HEK293 (cell line): ENCODE results near the gene ASAH2.

ENCODE experiments used
- CTCF ChIA-PET: fragments of 350-600 bp; formaldehyde crosslinking; extraction: SDS; loops from one replicate; lab custom pipeline; 2021; ENCODE audit warnings: antibody characterized with exemption; lab: Yijun Ruan, JAX
- POLR2A ChIA-PET: fragments of 300-600 bp; formaldehyde crosslinking; extraction: SDS; loops from one replicate; lab custom pipeline; 2020; ENCODE audit warnings: antibody characterized with exemption, inconsistent platforms; lab: Yijun Ruan, JAX
- H3K27ac ChIP-seq: fragments of 200-500 bp; sonication (Bioruptor generic); 2 replicates; pipeline ENCODE4 v1.5.1; 2014; ENCODE audit warnings: low read depth, low read length, control low read depth, inconsistent platforms; ENCODE audit errors: extremely low read depth
- H3K36me3 ChIP-seq, 2 experiments: fragments of 200-500 bp in 1 of 2; sonication (Bioruptor generic) in 1 of 2; 1 replicate in 1 of 2; 2 replicates in 1 of 2; pipeline ENCODE4 v1.5.1; 2014 to 2017; ENCODE audit warnings: inconsistent platforms in 2 of 2, low read length in 2 of 2; ENCODE audit not compliant: control insufficient read depth in 2 of 2, insufficient read depth in 1 of 2
- H3K4me1 ChIP-seq: fragments of 200-500 bp; sonication (Bioruptor generic); 2 replicates; pipeline ENCODE4 v1.5.1; 2014; ENCODE audit warnings: mild to moderate bottlenecking, low read length, inconsistent platforms; ENCODE audit not compliant: control insufficient read depth, insufficient read depth
- H3K4me3 ChIP-seq: 2 replicates; pipeline ENCODE4 v1.5.1; 2011; ENCODE audit warnings: low read depth, mild to moderate bottlenecking, control low read depth, low read length, moderate library complexity
- H3K9me3 ChIP-seq: fragments of 200-500 bp; sonication (Bioruptor generic); 2 replicates; pipeline ENCODE4 v1.5.1; 2014; ENCODE audit warnings: low read depth, low read length, inconsistent platforms; ENCODE audit not compliant: control insufficient read depth, insufficient read depth
- HOXC10 ChIP-seq: sonication (generic); formaldehyde crosslinking; IDR thresholded peaks from 2 replicates; pipeline ENCODE4 v1.8.1; 2023; ENCODE audit warnings: mild to moderate bottlenecking, missing genetic modification reagents
- KLF9 ChIP-seq: fragments of 450-650 bp; formaldehyde crosslinking; IDR thresholded peaks from 2 replicates; pipeline ENCODE4 v1.5.1; 2016; ENCODE audit warnings: missing biosample characterization, missing genetic modification characterization, low read depth
- MYNN ChIP-seq: fragments of 450-650 bp; formaldehyde crosslinking; IDR thresholded peaks from 2 replicates; pipeline ENCODE4 v1.5.1; 2016; ENCODE audit warnings: missing biosample characterization, missing genetic modification characterization, borderline replicate concordance
- PRDM6 ChIP-seq: fragments of 450-650 bp; formaldehyde crosslinking; IDR thresholded peaks from 2 replicates; pipeline ENCODE4 v1.5.1; 2017; ENCODE audit warnings: missing biosample characterization, missing genetic modification characterization
- YY2 ChIP-seq: fragments of 450-650 bp; formaldehyde crosslinking; IDR thresholded peaks from 2 replicates; pipeline ENCODE4 v1.5.1; 2016; ENCODE audit warnings: missing biosample characterization, missing genetic modification characterization
- ZFHX2 ChIP-seq: fragments of 450-650 bp; formaldehyde crosslinking; conservative IDR thresholded peaks from 2 replicates; pipeline ENCODE4 v1.5.1; 2016; ENCODE audit warnings: missing biosample characterization, missing genetic modification characterization
- ZNF155 ChIP-seq: fragments of 450-650 bp; formaldehyde crosslinking; IDR thresholded peaks from 2 replicates; pipeline ENCODE4 v1.5.1; 2016; ENCODE audit warnings: missing biosample characterization, missing genetic modification characterization
- ZNF169 ChIP-seq: fragments of 450-650 bp; formaldehyde crosslinking; IDR thresholded peaks from 2 replicates; pipeline ENCODE4 v1.5.1; 2016; ENCODE audit warnings: missing biosample characterization, missing genetic modification characterization
- ZNF184 ChIP-seq: fragments of 450-650 bp; IDR thresholded peaks from 2 replicates; pipeline ENCODE4 v1.5.1; 2018; ENCODE audit warnings: missing biosample characterization, mild to moderate bottlenecking, missing genetic modification characterization
- ZNF202 ChIP-seq: fragments of 450-650 bp; formaldehyde crosslinking; IDR thresholded peaks from 2 replicates; pipeline ENCODE4 v1.5.1; 2016; ENCODE audit warnings: missing biosample characterization, missing genetic modification characterization, borderline replicate concordance
- ZNF223 ChIP-seq: fragments of 450-650 bp; formaldehyde crosslinking; IDR thresholded peaks from 2 replicates; pipeline ENCODE4 v1.5.1; 2016; ENCODE audit warnings: missing biosample characterization, missing genetic modification characterization
- ZNF596 ChIP-seq: fragments of 450-650 bp; IDR thresholded peaks from 2 replicates; pipeline ENCODE4 v1.5.0; 2018; ENCODE audit warnings: missing biosample characterization, mild to moderate bottlenecking, missing genetic modification characterization, moderate library complexity
- ZNF660 ChIP-seq: fragments of 450-650 bp; IDR thresholded peaks from 2 replicates; pipeline ENCODE4 v1.5.1; 2018; ENCODE audit warnings: missing biosample characterization, mild to moderate bottlenecking, missing genetic modification characterization
- ZNF692 ChIP-seq: fragments of 450-650 bp; formaldehyde crosslinking; IDR thresholded peaks from 2 replicates; pipeline ENCODE4 v1.5.1; 2016; ENCODE audit warnings: missing biosample characterization, missing genetic modification characterization
- ZNF837 ChIP-seq: fragments of 450-650 bp; formaldehyde crosslinking; IDR thresholded peaks from 2 replicates; pipeline ENCODE4 v1.5.1; 2016; ENCODE audit warnings: missing biosample characterization, missing genetic modification characterization
- ZSCAN23 ChIP-seq: fragments of 450-650 bp; formaldehyde crosslinking; IDR thresholded peaks from 2 replicates; pipeline ENCODE4 v1.5.1; 2016; ENCODE audit warnings: missing biosample characterization, missing genetic modification characterization
- TF ChIP-seq, protein P1 (sequence below): fragments of 450-650 bp; formaldehyde crosslinking; IDR thresholded peaks from 2 replicates; pipeline ENCODE4 v1.5.1; 2016; ENCODE audit warnings: missing biosample characterization, missing genetic modification characterization
- TF ChIP-seq, protein P2 (sequence below): fragments of 450-650 bp; formaldehyde crosslinking; IDR thresholded peaks from 2 replicates; pipeline ENCODE4 v1.5.1; 2016; ENCODE audit warnings: missing biosample characterization, missing genetic modification characterization

Gene ASAH2

DNA sequence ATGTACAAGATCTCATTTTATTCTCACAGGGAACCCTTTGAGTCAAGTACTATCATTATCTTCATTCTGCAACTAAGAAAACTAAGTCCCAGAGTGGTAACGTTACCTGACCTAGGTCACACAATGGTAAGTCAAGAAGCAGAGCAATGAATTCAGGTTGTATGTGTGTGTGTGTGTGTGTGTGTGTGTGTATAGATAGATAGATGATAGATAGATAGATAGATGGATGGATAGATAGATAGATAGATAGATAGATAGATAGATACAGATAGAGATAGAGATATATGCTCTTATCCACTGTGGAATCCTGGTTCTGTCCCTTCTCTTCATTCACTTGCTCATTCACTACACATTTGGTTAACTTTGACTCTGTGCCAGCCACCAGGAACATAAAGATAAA, 29.8 kb downstream of the ASAH2 start (continued):
- TF ChIP-seq, protein P1, sequence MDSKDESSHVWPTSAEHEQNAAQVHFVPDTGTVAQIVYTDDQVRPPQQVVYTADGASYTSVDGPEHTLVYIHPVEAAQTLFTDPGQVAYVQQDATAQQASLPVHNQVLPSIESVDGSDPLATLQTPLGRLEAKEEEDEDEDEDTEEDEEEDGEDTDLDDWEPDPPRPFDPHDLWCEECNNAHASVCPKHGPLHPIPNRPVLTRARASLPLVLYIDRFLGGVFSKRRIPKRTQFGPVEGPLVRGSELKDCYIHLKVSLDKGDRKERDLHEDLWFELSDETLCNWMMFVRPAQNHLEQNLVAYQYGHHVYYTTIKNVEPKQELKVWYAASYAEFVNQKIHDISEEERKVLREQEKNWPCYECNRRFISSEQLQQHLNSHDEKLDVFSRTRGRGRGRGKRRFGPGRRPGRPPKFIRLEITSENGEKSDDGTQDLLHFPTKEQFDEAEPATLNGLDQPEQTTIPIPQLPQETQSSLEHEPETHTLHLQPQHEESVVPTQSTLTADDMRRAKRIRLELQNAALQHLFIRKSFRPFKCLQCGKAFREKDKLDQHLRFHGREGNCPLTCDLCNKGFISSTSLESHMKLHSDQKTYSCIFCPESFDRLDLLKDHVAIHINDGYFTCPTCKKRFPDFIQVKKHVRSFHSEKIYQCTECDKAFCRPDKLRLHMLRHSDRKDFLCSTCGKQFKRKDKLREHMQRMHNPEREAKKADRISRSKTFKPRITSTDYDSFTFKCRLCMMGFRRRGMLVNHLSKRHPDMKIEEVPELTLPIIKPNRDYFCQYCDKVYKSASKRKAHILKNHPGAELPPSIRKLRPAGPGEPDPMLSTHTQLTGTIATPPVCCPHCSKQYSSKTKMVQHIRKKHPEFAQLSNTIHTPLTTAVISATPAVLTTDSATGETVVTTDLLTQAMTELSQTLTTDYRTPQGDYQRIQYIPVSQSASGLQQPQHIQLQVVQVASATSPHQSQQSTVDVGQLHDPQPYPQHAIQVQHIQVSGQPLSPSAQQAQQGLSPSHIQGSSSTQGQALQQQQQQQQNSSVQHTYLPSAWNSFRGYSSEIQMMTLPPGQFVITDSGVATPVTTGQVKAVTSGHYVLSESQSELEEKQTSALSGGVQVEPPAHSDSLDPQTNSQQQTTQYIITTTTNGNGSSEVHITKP (tag by site-specific recombination), result no peak
- TF ChIP-seq MYNN (tag by site-specific recombination), result no peak

- H3K9me3 ChIP-seq, result no peaks in the 10 kb centered on the region
- H3K4me3 ChIP-seq, result no peak overlapping the region
- no peaks in the 10 kb centered on the region for H3K36me3 ChIP-seq
- POLR2A ChIA-PET, result no interaction called here
- TF ChIP-seq ZFHX2 (tag by site-specific recombination), result no peak
- no peak for TF ChIP-seq ZNF837 (tag by site-specific recombination)
- TF ChIP-seq PRDM6 (tag by site-specific recombination), result no peak
- TF ChIP-seq YY2, result no peak
- no peak for TF ChIP-seq ZSCAN23 (tag by site-specific recombination)
- no peak for TF ChIP-seq MYNN (tag by site-specific recombination)
- TF ChIP-seq ZNF223, result no peak
- TF ChIP-seq, protein P2, sequence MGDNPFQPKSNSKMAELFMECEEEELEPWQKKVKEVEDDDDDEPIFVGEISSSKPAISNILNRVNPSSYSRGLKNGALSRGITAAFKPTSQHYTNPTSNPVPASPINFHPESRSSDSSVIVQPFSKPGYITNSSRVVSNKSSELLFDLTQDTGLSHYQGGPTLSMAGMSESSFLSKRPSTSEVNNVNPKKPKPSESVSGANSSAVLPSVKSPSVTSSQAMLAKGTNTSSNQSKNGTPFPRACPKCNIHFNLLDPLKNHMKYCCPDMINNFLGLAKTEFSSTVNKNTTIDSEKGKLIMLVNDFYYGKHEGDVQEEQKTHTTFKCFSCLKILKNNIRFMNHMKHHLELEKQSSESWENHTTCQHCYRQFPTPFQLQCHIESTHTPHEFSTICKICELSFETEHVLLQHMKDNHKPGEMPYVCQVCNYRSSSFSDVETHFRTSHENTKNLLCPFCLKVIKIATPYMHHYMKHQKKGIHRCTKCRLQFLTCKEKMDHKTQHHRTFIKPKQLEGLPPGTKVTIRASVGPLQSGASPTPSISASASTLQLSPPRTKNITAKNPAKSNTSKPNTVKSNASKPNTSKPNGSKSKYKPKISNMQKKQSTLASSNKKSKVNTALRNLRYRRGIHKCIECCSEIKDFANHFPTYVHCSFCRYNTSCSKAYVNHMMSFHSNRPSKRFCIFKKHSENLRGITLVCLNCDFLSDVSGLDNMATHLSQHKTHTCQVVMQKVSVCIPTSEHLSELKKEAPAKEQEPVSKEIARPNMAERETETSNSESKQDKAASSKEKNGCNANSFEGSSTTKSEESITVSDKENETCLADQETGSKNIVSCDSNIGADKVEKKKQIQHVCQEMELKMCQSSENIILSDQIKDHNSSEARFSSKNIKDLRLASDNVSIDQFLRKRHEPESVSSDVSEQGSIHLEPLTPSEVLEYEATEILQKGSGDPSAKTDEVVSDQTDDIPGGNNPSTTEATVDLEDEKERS, result no peak
- no peak for TF ChIP-seq ZNF660 (tag by site-specific recombination)
- no peak for TF ChIP-seq ZNF155 (tag by site-specific recombination)
- TF ChIP-seq ZNF184, result no peak
- no peak for TF ChIP-seq ZNF202 (tag by site-specific recombination)
- TF ChIP-seq ZNF692 (tag by site-specific recombination), result no peak
- TF ChIP-seq HOXC10 (CRISPR knock-in tag), result no peak
- TF ChIP-seq KLF9 (tag by site-specific recombination), result no peak
- TF ChIP-seq ZNF596 (tag by site-specific recombination), result no peak
- TF ChIP-seq ZNF169 (tag by site-specific recombination), result no peak
- no peak overlapping the region for H3K27ac ChIP-seq
- H3K4me1 ChIP-seq, result 0 out of 2 replicates have a peak, but pooled peaks cover 2% of the 10 kb centered on the region
- CTCF ChIA-PET, result no interaction called here
Observed at GRCh38 chr10:50219646-50220045, 31.7 kb downstream of the ASAH2 start.
